22Rv1 (cell line): ENCODE measurements around the gene WASF3.

Source experiments
- ZFX ChIP-seq: fragments of 450-650 bp; IDR thresholded peaks from 2 replicates; pipeline ENCODE4 v1.6.1; 2017; ENCODE audit warnings: antibody characterized with exemption, borderline replicate concordance
- TF ChIP-seq, protein P1 (sequence below): fragments of 450-650 bp; IDR thresholded peaks from 2 replicates; pipeline ENCODE4 v1.5.1; 2017; ENCODE audit warnings: mild to moderate bottlenecking

DNA sequence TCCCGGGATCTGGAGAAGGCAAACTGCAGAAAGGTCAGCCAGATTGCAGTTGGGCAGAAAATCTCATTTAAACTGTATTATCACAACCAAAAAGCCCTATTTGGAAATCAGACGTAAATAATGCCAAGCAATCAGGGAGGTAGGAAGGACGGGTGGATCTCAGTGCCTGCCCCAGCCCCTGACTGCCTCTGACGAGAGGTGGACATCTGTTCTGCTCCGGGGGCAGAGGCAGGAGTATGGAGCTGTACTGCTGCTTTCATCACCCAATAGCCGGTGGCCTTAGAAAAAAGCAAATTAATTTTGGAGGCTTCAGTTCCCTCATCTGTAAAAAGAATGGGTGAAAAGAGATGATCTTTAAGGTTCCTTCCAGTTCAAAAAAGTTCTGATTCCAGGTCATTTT lies 43.6 kb upstream of the WASF3 start:
- TF ChIP-seq, protein P1, sequence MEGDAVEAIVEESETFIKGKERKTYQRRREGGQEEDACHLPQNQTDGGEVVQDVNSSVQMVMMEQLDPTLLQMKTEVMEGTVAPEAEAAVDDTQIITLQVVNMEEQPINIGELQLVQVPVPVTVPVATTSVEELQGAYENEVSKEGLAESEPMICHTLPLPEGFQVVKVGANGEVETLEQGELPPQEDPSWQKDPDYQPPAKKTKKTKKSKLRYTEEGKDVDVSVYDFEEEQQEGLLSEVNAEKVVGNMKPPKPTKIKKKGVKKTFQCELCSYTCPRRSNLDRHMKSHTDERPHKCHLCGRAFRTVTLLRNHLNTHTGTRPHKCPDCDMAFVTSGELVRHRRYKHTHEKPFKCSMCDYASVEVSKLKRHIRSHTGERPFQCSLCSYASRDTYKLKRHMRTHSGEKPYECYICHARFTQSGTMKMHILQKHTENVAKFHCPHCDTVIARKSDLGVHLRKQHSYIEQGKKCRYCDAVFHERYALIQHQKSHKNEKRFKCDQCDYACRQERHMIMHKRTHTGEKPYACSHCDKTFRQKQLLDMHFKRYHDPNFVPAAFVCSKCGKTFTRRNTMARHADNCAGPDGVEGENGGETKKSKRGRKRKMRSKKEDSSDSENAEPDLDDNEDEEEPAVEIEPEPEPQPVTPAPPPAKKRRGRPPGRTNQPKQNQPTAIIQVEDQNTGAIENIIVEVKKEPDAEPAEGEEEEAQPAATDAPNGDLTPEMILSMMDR, result no peak
- no peak for TF ChIP-seq ZFX
